Measurements from ENCODE around the gene ENO1.

Gene ENO1

DNA sequence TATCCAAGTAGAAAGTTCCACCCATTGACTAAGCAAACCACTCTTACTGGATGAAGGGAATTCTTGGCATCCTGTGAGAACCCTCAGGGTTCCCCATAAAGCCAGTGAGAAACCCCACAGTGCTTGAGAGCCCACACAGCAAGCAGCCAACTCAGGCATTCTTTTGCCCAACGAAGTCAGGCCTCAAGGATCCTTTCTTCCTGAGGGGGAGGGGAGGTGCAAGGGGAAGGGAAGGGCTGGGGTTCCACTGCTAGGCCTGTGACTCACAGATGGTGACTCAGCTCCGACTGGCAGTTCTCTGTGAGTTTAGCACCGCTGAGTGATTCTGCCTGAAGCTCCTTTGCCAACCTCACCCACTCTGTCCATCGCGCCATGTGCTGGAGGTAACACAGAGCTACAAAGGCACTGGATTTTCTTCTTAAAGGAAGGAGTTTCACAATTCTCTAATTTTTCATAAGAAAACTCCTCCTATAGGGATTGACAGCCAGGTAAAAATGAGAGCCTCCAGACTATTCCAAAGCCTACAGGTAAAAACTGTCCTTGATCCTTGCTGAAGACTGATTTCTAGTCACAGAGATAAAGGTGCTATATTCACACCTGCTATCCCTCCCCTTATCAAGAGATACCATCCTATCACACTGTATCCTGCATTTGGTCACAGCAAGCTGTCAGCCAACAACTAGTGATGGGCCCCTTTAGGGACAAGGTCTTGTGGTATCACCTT is 4.8 kb downstream of the ENO1 start (continued):
- TF ChIP-seq, protein P1, sequence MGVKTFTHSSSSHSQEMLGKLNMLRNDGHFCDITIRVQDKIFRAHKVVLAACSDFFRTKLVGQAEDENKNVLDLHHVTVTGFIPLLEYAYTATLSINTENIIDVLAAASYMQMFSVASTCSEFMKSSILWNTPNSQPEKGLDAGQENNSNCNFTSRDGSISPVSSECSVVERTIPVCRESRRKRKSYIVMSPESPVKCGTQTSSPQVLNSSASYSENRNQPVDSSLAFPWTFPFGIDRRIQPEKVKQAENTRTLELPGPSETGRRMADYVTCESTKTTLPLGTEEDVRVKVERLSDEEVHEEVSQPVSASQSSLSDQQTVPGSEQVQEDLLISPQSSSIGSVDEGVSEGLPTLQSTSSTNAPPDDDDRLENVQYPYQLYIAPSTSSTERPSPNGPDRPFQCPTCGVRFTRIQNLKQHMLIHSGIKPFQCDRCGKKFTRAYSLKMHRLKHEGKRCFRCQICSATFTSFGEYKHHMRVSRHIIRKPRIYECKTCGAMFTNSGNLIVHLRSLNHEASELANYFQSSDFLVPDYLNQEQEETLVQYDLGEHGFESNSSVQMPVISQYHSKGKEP (tag by site-specific recombination; IDR thresholded peaks at IDR 0.05) = no peak
- TF ChIP-seq ZNF341 (tag by site-specific recombination; IDR thresholded peaks at IDR 0.05; ENCODE audit: low read depth) = peak; percentile 87
- TF ChIP-seq, protein P2, sequence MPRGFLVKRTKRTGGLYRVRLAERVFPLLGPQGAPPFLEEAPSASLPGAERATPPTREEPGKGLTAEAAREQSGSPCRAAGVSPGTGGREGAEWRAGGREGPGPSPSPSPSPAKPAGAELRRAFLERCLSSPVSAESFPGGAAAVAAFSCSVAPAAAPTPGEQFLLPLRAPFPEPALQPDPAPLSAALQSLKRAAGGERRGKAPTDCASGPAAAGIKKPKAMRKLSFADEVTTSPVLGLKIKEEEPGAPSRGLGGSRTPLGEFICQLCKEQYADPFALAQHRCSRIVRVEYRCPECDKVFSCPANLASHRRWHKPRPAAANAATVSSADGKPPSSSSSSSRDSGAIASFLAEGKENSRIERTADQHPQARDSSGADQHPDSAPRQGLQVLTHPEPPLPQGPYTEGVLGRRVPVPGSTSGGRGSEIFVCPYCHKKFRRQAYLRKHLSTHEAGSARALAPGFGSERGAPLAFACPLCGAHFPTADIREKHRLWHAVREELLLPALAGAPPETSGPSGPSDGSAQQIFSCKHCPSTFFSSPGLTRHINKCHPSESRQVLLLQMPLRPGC (tag by site-specific recombination; IDR thresholded peaks at IDR 0.05) = peak; percentile 25; the same call in 1 of the 2 replicates
- no peak for TF ChIP-seq ZNF791 (tag by site-specific recombination; IDR thresholded peaks at IDR 0.05)
- no peak for TF ChIP-seq ZNF292 (tag by site-specific recombination; IDR thresholded peaks at IDR 0.05; ENCODE audit: borderline replicate concordance, low read depth)
- peak; percentile 26; the same call in 1 of the 2 replicates for TF ChIP-seq ZXDB (tag by site-specific recombination; IDR thresholded peaks at IDR 0.05)
- no peak for TF ChIP-seq ZNF76 (tag by site-specific recombination; IDR thresholded peaks at IDR 0.05; ENCODE audit: borderline replicate concordance, low read depth)
- TF ChIP-seq IKZF3 (tag by site-specific recombination; IDR thresholded peaks at IDR 0.05) = peak; percentile 71
- TF ChIP-seq ZEB2 (tag by site-specific recombination; IDR thresholded peaks at IDR 0.05) = peak; percentile 47; the same call in 1 of the 2 replicates
- TF ChIP-seq ZNF600 (tag by site-specific recombination; IDR thresholded peaks at IDR 0.05) = peak; percentile 89
- TF ChIP-seq KLF1 (tag by site-specific recombination; IDR thresholded peaks at IDR 0.05) = 0 out of 2 replicates have a peak, but pooled peaks have one; percentile 37
- TF ChIP-seq ZNF354C (tag by site-specific recombination; IDR thresholded peaks at IDR 0.05; ENCODE audit: borderline replicate concordance, low read depth) = no peak
- TF ChIP-seq ZNF629 (tag by site-specific recombination; IDR thresholded peaks at IDR 0.05) = peak; percentile 71
- no peak for TF ChIP-seq ZNF792 (tag by site-specific recombination; IDR thresholded peaks at IDR 0.05)
- no peak for TF ChIP-seq ZNF560 (tag by site-specific recombination; IDR thresholded peaks at IDR 0.05; ENCODE audit: borderline replicate concordance)
- peak; percentile 91 for TF ChIP-seq ZNF660 (tag by site-specific recombination; IDR thresholded peaks at IDR 0.05)
- TF ChIP-seq ZNF132 (tag by site-specific recombination; IDR thresholded peaks at IDR 0.05; ENCODE audit: borderline replicate concordance) = no peak
- 0 out of 2 replicates have a peak, but pooled peaks have one; percentile 34 for TF ChIP-seq ZNF184 (tag by site-specific recombination; IDR thresholded peaks at IDR 0.05)
- TF ChIP-seq, protein P3, sequence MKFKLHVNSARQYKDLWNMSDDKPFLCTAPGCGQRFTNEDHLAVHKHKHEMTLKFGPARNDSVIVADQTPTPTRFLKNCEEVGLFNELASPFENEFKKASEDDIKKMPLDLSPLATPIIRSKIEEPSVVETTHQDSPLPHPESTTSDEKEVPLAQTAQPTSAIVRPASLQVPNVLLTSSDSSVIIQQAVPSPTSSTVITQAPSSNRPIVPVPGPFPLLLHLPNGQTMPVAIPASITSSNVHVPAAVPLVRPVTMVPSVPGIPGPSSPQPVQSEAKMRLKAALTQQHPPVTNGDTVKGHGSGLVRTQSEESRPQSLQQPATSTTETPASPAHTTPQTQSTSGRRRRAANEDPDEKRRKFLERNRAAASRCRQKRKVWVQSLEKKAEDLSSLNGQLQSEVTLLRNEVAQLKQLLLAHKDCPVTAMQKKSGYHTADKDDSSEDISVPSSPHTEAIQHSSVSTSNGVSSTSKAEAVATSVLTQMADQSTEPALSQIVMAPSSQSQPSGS (tag by site-specific recombination; IDR thresholded peaks at IDR 0.05; ENCODE audit: low read depth) = no peak
- TF ChIP-seq ZNF112 (tag by site-specific recombination; IDR thresholded peaks at IDR 0.05) = no peak
- TF ChIP-seq ZNF548 (tag by site-specific recombination; IDR thresholded peaks at IDR 0.05) = no peak
- TF ChIP-seq, protein P4, sequence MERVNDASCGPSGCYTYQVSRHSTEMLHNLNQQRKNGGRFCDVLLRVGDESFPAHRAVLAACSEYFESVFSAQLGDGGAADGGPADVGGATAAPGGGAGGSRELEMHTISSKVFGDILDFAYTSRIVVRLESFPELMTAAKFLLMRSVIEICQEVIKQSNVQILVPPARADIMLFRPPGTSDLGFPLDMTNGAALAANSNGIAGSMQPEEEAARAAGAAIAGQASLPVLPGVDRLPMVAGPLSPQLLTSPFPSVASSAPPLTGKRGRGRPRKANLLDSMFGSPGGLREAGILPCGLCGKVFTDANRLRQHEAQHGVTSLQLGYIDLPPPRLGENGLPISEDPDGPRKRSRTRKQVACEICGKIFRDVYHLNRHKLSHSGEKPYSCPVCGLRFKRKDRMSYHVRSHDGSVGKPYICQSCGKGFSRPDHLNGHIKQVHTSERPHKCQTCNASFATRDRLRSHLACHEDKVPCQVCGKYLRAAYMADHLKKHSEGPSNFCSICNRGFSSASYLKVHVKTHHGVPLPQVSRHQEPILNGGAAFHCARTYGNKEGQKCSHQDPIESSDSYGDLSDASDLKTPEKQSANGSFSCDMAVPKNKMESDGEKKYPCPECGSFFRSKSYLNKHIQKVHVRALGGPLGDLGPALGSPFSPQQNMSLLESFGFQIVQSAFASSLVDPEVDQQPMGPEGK (tag by site-specific recombination; IDR thresholded peaks at IDR 0.05) = 0 out of 2 replicates have a peak, but pooled peaks have one; percentile 59
- TF ChIP-seq KLF9 (tag by site-specific recombination; IDR thresholded peaks at IDR 0.05; ENCODE audit: low read depth) = peak; percentile 47; the same call in 1 of the 2 replicates
- TF ChIP-seq ZSCAN16 (tag by site-specific recombination; IDR thresholded peaks at IDR 0.05) = no peak
- TF ChIP-seq ZNF157 (tag by site-specific recombination; IDR thresholded peaks at IDR 0.05) = no peak
- TF ChIP-seq GLIS1 (tag by site-specific recombination; IDR thresholded peaks at IDR 0.05) = peak; percentile 75
